SKM-1 (cell line): ENCODE measurements around the gene PFDN4.

Experiments
- DNase-seq: peaks from one replicate; lab custom pipeline; 2025; ENCODE audit not compliant: unreplicated experiment; lab: John Stamatoyannopoulos, UW

The PFDN4 gene

DNA sequence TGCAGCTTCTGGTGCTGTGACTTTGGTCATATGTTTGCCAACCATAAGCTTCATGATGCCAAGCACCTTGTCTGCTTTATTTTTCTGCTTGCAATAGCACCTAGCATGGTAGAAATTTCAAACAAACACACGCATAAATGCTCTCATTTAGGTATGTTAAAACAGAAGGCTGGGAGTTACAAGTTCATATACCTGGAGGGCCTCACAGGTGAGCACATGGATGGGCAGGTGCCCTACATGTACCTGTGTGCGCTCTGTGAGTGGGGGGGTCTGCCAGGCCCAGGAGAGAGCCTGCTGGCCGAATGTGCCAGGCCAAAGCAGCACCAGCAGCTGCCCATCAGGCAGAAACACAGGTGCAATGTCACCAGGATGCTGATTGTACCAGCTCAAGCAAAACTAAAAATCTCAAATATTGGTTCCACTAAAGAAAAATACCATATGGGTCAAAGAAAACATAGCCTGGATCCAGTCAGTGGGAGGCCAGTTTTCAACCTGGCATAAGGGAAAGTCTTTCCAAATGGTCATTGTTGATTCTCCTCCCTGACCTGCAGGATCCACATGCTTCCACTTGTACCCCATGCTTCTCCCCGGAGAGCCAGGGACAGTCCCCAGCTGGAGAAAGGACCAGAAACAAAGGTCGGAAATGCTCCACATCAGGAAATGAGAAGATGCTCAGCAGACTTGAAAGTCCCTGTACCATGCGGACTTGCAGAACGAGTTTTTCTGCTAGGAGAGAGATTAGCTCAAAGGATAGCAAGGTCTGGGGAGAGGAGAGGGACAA, 7.2 kb upstream of the PFDN4 start:
- no peak for DNase-seq

DNA sequence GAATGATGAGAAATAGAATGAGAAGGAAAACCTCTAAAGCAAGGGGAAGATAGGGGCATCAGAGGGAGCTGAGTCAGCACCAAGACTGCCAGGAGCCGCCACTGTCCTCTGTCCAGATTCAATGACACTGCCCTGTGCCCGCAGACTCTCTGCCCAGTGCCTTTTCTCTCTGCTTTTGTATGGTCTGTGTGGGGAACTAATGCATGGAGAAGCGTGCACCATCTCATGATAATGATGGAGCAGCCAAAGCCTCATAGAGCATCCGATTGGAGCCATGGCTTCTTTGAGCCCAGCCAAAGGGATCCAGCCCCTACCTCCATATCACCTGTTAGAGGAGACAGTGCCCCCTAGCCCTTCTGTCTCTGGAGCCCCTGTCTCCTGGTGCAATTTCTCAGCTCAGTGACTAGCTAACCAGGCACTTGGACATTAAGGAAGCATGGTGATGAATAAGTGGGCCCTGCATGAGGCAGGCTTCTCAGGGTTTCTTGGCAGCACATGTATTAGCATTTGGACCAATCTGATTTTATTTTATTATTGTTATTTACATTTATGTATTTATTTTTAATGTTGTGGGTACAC, 6.5 kb upstream of the PFDN4 start:
- no peak for DNase-seq

DNA sequence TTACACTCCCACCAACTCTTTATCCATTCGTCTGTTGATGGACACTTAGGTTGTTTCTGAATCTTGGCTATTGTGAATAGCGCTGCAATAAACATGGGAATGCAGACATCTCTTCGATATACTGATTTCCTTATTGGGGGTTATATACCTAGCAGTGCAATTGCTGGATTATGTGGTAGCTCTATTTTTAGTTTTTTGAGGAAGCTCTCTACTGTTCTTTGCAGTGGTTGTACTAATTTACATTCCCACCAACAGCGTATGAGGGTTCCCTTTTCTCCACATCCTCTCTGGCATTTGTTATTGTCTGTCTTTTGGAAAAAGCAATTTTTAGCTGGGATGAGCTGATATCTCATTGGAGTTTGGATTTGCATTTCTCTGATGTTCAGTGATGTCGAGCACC, 4.6 kb upstream of the PFDN4 start:
- DNase-seq = no peak

DNA sequence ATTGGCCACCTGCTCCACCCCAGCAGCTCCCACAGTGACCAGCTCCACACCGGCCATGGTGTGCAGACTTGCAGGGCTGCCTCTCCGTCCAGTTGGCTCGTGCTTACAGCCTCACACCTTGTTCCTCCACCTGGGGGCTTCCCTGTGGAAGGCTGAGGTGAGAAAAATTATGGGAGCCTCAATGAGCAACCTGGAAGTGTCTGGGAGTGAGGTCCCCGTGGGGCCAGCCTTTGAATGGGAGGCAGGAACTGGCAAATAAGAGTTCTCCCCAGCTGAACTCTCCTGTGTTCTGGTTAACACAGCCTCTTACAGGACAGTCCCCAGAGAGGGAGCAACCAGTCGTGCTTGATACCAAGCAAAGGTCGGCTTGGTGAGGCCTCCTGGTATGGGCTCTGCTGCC, 3.8 kb upstream of the PFDN4 start:
- no peak for DNase-seq

- no peak for DNase-seq
Measured at GRCh38 chr20:54204481-54204880, 3.4 kb upstream of the PFDN4 start.

GRCh38 chr20:54205450-54205849, 2.4 kb upstream of the PFDN4 start:
- DNase-seq = no peak

DNA sequence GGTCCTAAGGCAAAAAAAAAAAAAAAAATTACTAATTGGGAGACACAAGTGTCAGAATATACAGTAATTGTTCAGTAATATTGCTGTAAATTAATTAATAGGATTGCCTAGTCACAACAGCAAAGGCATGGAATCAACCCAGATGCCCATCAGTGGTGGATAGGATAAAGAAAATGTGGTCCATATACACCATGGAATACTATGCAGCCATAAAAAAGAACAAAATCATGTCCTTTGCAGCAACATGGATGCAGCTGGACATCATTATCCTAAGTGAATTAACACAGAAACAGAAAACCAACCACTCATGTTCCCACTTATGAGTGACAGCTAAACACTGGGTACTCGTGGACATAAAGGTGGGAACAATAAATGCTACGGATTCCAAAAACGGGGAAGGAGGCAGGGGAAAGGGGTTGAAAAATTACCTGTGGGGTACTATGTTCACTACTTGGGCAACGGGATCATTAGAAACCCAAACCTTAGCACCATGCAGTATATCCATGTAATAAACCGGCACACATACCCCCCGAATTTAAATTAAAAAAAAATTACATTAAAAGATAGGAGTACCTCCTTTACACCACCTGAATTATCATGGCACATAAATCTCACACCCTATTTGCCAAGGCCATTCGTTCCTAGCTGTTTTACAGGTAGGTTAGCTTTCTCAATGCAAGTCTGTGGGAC, 689 bp upstream of the PFDN4 start:
- no peak for DNase-seq

GRCh38 chr20:54208548-54209176, 775 bp downstream of the PFDN4 start:
- DNase-seq = no peak

GRCh38 chr20:54209216-54209813, 1.4 kb downstream of the PFDN4 start:
- no peak for DNase-seq

- DNase-seq = no peak
Measured at GRCh38 chr20:54212226-54212625, 4.3 kb downstream of the PFDN4 start.

DNA sequence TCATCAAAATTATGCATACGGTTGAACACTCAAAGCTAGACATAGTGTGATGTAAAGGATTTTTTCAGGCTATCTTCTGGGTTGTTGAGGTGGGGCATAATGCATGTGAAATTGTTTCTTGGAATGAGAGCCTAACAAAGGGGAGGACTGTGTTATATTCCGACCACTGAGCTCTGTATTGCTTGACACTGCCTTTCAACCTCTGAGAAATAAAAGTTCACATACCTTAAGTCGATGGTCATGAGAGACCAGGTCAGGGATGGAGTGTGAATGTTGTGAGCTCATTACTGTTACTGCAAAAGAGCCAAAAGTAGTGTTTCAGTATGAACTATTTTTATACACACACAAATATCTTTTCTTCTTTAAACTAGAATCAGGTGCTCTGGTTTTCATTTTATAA, 5.0 kb downstream of the PFDN4 start:
- DNase-seq = no peak

DNA sequence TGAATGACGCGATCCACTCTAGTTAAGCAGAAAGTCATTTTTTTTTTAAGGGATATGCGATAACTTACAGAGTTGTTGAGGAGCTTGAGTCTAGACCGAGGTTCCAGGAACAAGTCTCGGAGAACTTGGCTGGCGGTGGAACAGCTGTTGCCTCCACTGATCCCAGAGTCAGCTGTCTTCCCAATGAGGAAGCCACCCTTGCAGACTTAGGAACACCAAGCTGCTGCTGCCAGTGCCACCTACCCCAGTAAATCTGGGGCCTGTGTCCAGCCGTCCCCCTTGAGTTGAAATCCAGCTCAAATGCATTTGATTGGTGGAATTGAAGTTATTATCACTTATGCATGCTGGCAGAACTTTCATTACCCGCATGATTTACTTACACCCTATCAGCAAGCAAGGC, 6.7 kb downstream of the PFDN4 start:
- DNase-seq = no peak

DNA sequence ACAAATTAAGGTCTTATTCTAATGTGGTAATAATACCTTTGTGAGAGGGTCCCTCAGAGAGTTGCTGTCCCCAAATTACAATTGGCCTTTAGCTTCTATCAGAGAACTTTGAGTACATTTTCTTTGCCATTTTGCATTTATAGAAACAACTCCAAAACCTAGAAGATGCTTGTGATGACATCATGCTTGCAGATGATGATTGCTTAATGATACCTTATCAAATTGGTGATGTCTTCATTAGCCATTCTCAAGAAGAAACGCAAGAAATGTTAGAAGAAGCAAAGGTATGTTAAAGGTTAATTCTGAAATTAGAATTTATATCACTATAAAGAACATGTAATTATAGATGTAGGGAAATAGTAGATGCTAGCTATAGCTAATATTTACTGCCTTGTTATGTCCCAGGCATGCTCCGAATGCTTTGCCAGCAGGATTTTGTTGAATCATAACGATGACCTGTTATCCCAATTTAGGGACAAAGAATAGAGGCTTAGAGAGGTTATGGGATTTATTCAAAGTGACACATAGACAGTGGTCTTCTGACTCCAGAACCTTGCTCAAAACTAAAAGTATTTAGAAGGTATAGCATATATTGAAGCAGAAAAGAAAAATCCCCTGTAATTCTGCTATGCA, 7.4 kb downstream of the PFDN4 start:
- no peak for DNase-seq

GRCh38 chr20:54217762-54218161, 9.9 kb downstream of the PFDN4 start:
- no peak for DNase-seq

DNA sequence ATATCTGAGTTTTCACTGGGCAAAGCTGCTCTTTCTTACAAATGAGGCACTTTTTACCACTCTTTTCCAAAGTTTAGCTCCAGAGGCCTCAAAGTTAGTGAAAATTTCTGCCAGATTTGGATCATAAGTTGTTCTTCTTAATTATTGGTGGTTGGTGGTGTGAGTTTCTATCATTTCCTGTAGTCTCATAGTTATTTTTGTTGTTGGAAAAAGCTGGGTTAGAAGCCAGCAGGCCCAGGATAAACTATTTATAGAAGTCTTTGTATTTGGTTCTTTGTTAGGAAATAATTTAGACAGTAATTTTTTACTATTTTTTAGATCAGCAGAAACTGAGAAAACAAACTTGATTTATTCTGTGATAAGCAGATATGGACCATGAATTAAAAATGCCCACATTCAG, 10.6 kb downstream of the PFDN4 start:
- DNase-seq = no peak

DNA sequence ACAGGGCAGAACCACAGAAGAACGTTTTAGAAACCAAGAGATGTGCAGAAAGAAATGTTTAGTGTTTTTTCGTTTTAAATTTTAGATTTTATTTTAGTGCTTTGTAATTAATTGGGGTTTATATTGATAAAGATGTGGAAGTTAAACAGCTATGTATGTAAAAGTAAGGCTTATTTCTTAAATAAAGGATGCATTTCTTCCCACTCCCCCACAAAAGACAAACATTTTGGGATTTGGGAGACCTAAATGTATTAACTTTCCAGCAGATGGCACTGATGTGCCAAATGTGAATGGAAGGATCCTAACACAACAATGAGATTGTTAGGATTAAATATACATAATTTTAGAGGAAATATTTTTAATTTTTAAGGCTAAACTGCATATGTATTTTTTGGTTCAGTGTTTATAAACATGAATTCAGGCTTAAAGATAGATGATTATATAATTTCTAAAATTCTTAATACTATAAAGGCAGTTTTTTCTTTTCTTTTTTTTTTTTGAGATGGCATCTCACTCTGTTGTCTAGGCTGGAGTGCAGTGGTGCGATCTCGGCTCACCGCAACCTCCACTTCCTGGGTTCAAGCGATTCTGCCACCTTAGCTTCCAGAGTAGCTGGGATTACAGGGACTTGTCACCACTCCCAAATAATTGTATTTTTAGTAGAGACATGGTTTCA, 12.0 kb downstream of the PFDN4 start:
- DNase-seq = no peak

DNA sequence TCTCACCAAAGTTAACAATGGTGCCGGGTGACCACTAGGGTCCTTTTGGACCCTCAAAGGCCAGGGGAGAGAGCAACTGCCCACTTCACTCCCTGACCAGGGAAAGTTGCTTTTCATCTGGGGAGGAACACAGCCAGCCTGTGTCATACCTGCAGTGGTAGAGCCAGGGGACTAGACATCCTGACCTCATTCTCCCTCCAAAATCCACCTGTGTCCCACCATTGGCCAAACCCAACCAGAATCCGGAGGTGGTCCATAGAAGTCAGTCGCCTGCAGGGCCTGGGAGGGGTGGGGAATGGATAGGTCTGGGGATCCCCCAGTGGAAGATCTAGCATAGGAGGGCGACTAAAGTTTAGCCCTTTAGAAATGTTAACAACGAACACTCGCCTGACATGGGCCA, 12.8 kb downstream of the PFDN4 start:
- no peak for DNase-seq

DNA sequence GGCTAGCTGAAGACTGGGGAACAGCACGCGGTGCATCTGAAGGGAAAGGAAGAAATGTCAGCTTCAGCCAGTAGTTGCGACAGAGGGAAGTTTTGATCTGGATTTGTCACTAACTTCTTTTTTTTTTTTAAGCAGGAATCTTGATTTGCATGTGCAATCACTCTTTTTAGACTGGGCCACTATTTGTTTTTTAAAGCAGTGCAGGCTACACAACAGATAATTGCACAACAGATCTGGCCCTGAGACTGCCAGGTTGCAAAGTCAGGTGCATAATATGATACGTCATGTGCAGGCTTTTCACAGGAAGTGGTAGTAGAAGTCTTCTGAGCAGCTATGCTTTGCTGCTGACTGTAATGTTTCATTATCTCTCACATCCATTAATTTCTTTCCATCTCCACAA, 13.5 kb downstream of the PFDN4 start:
- no peak for DNase-seq

- no peak for DNase-seq
Measured at GRCh38 chr20:54221996-54222890, 14.4 kb downstream of the PFDN4 start.

DNA sequence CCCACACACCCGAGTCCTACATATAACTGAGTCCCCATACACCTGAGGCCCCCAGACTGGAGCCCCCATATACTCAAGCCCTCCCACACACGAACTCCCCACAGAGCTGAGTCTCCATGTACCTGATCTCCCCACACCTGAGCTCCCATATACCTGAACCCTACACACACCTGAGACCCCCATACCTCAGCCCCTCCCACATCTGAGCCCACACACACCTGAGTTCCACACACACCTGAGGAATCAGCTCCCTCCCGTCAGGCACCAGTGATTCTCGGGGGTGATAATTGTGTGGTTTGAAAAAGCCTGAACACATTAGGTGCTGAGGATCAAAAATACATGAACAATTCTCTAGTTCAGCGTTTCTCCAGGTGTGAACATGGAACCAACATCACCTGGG, 15.4 kb downstream of the PFDN4 start:
- no peak for DNase-seq
